Lung microvascular endothelial cell (primary cell): ENCODE results near the gene PPP4R1. TPM values are rescaled to one million over a fixed set of nuclear protein-coding genes. Genes with fewer than 3 reads are reported as not detected.
"Not testable (repeated sequence)": the region's sequence is repeated elsewhere in the genome, so short reads cannot be mapped to it uniquely, and the experiment has no call there.

Experiments used
- DNase-seq, 2 donors: peaks; one replicate each; pipeline versions ENCODE4 v3.0.0 to v3.0.0-alpha.2; 2010; ENCODE audit warnings: low read depth in 2 of 2
- total RNA-seq: library from RNA; depleted of rRNA; stranded (reverse); fragments of >200 nt; gene quantifications from 2 replicates; pipeline ENCODE4 v1.2.1, GENCODE V29; 2014

Gene PPP4R1
- total RNA-seq, 1 donor from 2014 or later: 134 TPM

DNA sequence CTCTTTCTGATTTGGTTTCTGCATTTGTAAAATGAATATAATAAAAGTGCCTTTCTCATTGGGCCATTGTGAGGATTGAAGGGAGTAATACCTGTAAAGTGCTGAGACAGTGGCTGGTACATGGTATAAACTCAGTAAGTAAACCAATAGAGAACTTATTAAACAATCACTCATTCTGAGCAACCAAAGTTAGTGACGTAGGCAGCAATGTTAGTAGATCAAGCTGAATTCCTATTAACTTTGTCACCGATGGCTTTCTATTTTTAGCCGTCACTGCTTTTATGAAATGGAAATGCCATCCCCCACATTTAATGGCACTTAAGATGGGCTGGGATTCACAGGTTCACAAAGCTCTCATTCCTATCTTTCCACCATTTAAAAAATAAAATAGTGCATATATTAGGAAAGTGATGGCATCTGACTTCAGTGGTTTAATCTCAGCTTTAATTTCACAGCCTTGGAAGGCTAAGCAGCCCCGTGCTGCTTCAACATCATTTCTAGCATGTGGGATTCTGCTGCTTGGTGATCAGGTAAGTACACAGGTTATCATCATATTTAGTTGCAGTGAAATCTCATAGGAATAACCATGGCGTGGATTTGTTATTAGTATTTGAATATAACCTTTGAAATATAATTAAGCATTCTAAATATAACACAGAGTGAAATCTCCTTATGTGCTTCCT lies 17.6 kb upstream of the PPP4R1 start:
- peak; percentile 50 to 78 for DNase-seq

DNA sequence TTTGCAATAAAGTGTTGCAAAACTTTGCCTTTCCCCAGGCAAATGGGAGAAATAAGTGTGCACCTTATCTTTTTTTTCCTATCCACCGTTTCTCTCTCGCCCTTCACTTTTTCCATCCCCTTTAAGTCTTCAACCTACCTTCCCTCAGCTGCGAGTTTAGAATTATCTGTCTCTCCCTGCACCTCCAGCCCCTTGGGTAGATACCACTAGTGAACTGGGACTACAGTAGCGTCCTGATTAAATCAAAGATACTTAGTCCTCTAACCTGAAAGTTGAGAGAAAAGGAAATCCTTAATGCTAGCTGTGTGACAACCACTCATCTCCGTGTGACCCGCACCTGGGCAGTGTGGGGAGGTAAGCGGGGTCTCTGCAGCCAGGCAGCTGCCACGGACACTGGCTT lies 16.1 kb upstream of the PPP4R1 start:
- DNase-seq: no peak

DNA sequence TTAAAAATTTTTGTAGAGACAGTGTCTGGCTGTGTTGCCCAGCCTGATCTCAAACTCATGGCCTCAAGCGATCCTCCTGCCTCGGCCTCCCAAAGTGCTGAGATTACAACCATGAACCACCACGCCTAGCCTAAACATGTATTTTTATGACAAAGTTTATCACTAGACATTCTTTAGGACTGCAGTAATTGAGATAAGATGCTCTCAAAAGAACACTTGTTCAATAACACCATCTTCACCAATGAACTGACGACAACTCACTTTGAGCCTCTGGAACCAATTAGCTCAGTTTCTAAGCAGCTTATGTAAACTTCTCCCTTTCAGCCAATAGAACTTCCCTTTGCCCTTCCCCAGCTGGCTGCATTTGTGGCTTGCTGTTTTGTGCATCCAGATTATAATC lies 15.3 kb upstream of the PPP4R1 start:
- DNase-seq: no peak

DNA sequence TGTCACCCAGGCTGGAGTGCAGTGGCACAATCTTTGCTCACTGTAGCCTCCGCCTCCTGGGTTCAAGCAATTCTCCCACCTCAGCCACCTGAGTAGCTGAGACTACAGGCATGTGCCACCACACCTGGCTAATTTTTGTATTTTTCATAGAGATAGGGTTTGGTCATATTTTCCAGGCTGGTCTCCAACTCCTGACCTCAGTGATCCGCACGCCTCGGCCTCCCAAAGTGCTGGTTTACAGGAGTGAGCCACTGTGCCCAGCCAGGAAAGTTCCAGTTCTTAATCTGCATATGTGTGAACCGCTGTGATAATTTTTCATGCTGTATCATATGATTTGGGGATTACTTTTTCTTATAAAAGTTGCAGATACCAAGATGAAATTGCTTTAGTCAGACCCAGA lies 14.6 kb upstream of the PPP4R1 start:
- DNase-seq: no peak

DNA sequence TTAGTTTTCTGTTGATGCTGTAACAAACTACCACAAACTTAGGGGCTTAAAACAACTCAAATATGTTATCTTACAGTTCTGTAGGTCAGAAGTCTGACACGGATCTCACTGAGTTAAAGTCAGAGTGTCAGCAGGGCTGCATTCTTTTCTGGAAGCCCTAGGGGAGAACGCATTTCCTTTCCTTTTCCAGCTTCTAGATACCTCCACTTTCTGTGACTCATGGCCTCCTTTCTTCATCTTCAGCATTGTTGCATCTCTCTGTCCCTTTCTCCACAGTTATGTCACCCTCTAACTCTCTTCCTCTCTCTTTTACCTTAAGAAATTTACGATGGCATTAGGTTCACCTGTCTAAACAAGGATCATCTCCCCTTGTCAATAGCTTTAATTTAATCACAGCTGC lies 13.3 kb upstream of the PPP4R1 start:
- DNase-seq: peak in 1 of 2 donors; percentile 42

DNA sequence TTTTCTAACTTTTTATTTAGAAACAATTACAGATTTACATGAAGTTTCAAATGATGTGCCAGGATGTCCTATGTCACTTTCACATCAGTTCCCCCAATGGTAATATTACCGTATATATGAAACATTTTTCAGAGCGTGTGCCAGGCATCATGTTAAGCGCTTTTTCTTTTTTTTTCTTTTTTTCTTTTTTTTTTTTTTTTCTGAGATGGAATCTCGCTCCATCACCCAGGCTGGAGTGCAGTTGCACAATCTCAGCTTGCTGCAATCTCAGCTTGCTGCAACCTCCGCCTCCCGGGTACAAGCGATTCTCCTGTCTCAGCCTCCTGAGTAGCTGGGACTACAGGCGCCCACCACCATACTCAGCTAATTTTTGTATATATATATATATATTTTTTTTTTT lies 5.6 kb upstream of the PPP4R1 start:
- DNase-seq: no peak

DNA sequence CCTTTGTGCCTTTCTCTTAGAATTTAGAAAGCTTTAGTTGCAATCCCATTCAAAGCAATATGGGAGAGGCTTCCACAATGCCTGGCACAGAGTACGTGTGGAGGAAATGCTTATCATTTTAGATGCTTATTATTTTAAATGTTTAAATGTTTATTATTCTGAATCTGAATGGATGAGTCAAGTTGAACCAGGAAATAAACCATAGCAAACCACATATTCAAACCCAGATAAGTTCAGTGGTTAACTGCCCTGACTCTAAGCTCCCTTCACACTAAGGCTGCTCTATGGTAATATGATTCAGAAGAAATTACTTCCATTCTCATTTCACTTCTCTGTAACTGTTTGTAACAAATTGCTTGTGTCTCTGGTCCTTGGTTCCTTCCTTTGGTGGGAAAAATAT lies 5.2 kb upstream of the PPP4R1 start:
- peak; percentile 67 to 81 for DNase-seq

DNA sequence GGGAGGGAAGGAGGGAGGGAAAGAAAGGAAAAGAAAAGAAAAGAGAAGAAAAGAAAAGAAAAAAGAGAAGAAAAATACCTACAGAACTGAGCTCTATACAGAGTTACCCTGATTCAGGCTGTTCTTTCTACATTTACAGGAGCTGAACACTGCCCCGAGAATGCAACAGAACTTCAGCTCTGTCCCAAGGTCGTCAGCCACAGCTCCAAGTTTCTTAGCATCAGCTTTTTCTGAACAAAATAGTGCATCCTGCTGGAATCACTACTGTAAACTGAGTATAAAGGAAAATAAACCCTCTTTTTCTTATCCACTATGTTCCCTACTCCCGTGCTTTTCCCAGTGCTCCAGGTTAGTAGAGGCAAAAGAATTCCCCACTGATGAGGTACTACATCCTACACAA lies 4.7 kb upstream of the PPP4R1 start:
- peak in 1 of 2 donors; percentile 15 for DNase-seq

DNA sequence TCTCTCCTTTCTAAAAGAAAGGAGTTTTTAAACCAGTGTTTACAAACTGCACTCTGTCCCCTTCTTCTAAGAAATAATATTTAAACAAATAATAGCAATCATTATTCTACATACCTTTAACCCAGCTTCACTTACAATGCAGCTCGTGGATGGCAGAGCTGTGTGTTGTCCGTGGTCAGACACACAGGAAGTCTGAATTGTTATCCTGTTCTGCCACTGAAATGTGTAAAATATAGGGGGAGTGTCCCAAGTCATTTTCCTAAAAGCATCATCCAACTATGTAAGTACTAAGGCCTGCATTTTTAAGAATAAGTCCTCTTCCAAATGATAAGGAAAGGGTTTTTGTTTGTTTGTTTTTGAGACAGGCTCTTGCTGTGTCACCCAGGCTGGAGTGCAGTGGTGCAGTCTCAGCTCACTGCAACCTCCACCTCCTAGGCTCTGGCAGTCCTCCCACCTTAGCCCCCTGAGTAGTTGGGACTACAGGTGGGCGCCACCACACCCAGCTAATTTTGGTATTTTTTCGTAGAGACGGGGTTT lies 2.7 kb upstream of the PPP4R1 start:
- DNase-seq: peak; percentile 43 to 55

DNA sequence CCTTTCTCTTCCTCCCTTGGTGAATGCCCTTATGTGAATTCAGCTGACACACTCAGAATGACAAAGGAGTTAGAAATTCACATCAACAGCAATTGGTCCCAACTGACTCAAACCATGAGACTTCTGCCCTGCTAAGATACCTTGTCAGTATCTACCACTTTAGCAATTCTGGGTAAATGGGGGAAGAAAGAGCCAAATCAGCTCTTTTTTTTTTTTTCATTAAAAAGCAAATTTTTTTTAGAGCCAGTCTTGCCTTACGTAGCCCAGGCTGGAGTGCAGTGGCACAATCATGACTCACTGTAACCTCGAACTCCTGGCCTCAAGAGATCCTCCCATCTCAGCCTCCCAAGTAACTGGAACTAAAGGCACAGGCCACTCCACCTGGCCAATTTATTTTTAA lies 1.7 kb upstream of the PPP4R1 start:
- DNase-seq: no peak

DNA sequence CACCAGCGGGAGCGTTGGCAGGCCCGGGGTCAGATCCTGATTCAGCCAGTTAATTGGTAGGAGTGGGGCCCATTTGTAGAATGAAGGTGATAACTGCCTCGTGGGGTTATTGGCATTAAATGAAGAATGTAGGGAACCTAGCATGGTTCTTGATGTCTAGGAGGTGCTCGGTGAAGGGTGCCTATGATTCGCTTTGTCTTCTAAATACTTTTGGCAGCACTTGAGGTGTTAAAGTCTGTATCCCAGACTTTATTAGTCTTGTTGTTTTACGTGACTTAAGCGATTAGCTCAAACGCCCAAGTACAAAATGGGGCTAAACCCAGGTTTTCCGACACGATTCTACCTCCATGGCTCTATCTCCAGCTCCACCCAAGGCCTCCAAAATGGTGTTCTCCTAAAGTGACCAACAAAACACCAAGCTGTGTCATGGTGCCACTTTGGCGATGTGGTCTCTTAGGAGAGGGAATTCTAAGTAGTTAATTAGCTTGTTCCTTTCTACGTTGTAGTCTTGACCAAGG lies 980 bp upstream of the PPP4R1 start:
- no peak for DNase-seq

DNA sequence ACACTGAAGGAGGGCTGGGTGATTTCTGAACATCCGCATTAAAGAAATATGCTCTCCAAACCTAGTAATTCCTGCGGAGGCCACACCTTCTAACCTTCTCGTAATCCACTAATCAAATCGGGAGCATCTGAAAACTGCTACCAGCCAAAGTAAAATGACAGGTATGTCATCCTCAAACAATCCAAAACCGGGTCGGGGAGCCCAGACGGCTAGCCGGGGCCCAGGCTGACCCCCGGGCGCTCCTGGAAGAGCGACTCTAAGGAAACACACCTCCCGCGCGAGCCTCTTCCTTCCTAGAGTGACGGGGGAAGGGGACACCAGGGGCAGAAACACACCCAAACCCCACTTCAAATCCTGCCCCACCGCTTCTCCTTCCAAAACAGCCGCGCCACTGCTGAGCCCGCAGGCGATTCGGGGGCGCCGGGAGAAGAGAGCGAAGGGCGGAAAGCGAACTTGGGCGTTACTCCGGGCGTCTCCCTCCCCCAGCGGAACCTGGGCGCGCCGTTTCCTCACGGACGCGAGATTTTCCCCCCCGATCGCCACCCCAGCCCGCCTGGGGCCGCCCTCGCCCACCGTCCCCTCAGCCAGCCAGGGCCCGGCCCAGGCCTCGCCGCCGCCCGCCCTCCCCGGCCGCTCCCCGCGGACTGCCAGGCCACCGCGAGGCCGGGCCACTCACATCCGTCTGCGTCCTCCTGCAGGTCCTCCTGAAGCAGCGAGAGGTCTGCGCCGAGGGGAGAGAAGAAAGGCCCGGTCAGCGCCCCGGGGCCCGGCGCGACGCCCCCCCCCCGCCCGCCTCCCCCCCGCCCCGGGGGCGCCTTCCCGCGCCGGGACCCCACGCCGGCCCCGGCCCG lies 584 bp downstream of the PPP4R1 start:
- peak; percentile 65 to 73 for DNase-seq

DNA sequence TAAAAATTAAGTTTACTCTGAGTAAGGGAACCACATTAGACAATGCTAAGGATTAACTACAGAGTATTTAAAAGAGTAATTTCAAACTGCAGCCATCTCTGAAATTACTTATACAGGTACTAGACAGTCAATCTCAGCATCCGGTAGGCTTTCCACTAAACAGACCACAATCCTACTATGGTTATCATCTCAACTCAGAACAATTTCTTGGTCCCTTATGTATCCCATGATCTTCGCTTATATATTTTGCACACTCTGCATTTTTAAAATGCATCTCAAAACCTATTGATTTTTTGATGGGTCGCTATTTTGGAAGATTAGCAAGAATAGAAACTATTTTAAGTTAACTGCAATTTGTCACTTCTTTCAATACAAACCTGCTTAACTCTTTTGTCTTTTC lies 1.4 kb downstream of the PPP4R1 start:
- peak in 1 of 2 donors; percentile 5 for DNase-seq

DNA sequence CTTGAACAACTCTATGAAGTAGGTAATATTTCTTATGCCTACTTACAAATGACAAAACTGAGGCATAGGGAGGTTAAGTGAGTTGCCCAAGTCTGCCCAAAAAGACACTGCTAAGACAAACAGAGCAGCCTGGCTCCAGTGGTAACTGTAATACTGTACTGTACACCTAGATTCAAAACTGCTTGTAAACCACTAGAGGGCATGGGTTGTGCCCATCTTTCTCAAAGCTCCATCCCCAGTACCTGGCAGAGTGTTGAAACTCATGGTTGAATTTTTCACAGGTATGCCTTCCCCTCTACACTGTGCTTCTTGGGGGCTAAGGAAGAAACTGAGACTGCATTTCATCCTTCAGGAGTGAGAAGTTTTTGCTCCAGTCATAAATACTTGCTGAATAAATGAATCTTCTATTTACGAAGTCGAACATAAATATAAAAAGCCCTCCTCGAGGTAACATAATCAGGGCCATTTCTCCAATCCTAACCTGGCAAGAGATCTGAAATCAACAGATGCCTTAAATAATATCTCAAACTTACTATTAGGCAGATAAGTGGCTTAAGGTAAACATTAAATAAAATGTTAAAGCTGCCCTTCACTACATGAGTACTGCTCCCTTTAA lies 2.0 kb downstream of the PPP4R1 start:
- DNase-seq: peak; percentile 63 to 75

DNA sequence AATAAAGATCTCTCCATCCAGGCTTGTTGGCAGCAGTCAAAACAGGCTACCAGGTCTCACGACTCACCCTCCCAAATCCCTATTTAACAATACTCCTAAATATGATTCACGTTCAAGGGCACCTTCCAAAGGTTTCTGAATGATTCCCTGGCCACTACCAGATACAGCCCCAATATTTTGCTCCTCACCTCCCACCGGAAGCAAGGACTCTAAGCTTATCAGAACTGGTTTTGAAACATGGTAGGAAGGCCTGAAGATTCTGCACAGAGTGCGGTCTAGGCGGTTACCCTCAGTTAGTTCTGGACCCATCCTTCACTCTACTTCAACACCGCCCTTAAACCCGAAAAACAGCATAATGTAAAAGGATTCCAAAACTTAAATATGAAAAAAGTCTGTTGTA lies 5.2 kb downstream of the PPP4R1 start:
- no peak for DNase-seq

DNA sequence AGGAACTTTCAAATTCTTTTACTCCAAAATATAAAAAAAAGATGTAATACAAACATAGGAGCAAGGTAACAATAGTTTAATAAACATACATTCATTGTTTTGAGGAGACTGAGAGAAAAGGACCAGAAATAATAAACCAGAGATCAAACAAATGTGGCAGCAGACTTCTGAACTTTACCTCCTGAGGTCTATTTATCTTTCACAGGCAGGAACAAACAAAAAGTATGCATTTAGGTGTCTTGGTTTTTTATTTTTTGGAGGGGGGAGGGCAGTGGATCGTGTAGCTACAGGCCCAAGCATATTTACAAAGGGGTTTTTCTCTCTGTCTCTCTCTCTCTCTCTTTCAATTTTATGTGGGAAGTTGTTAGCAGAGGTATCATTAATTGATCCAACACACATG lies 5.6 kb downstream of the PPP4R1 start:
- no peak for DNase-seq

DNA sequence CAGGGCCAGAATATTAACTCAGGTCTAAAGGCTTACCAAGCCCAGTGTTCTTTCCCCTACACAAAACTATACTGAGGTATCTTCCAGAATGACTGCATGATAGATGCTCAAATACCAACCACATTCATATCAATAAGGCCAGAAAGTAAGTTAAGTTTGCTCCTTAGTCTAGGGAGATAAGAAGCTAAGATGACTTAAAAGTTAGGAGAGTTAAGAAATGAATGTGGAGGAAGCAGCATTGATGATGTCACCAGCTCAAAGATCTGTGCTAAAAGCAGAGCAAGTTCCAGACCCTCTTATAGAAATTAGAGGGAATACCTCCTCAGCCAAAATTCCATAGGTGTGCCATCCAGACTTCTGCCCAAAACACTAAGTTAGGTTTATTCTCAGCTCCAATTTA lies 6.1 kb downstream of the PPP4R1 start:
- peak in 1 of 2 donors; percentile 17 for DNase-seq

DNA sequence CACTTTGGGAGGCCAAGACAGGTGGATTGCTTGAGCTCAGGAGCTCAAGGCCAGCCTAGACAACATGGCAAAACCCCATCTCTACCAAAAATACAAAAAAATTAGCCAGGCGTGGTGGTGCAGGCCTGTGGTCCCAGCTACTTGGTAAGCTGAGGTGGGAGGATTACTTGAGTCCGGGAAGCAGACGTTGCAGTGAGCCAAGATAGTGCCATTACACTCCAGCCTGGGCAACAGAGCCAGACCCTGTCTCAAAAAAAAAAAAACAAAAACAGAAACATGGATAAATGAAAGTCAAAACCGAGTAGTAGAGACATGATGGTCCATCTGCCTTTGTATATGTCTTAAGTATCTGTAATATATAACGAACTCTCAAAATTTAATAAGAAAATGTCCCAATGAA lies 7.2 kb downstream of the PPP4R1 start:
- DNase-seq: not testable (repeated sequence)

DNA sequence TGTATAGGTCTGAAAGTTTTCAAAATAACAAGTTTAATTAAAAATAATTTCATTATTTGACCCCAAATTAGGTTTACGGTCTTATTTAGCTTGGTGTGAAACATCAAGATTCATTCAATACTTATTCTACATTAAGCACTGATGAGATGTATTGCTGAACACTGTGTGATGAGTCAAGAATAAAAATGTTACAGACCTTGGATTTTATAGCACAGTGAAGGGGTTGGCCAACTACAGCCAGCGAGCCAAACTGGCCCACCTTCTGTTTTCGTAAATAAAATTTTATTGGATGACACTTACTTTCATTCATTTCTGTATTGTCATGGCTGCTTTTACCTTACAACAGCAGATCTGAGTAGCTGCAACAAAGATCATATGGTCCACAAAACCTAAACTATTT lies 8.3 kb downstream of the PPP4R1 start:
- no peak for DNase-seq

DNA sequence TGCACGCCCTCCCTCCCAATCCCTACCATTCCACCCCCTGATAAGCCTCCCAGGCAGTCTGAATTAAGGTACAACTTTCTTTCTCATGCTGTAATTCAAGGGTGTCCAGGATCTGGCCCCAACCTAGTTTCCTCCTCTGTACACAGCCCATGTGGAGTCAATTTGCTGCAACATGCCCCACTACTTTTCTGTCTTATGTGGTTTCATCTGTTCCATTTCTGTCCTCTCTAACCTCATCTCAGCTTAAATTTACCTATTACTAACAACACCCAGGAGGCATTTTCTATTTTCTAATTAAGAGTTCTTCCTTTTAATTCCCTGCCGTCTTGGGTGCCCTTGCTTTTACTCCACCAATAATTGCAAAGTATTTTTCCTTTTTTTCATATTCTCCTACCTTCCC lies 10.0 kb downstream of the PPP4R1 start:
- no peak for DNase-seq

DNA sequence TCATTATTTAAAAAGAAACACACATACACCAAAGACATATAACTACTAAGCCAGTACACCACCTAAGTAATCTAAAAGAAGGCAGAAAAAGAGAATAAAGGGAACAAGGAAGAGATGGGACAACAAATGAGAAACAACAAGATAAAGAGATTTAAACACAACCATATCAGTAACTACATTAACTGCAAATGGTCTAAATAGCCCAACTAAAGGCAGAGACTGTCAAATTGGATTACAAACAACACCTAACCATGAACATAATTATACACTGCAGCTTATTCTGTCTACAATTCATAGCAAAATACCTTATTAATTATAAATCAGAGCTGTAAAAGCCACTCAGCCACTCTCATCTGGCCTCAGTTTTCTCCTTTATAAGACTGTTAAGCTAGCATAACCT lies 15.0 kb downstream of the PPP4R1 start:
- no peak for DNase-seq

DNA sequence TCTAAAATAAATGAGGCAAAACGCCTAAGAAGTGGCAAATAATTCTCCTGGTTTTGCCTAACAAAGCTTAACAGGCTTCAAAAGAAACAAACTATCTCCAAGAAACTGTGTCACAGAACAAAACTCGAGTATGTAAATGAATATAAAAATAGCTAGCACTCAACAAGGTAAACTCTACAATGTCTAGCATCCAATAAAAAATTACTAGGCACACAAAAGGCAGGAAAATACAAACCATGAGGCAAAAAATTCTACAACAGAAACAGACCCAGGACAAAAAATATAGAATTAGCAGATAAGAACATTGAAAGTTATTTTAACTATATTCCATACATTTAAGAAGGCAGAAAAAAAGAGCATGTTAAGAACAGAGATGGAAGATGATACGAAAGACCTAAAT lies 16.8 kb downstream of the PPP4R1 start:
- no peak for DNase-seq
